CD14-positive monocyte (primary cell): Measurements from ENCODE around the gene PPA1. TPM values are rescaled to one million over a fixed set of nuclear protein-coding genes. Genes with fewer than 3 reads are reported as not detected.

Experiments used
- DNase-seq, 3 donors: peaks; one replicate each; pipeline ENCODE4 v3.0.0-alpha.2; 2011 to 2022
- H2AFZ ChIP-seq: 2 replicates; pipeline ENCODE4 v1.6.0; 2012; ENCODE audit warnings: mild to moderate bottlenecking, low read depth, low read length, inconsistent platforms; ENCODE audit not compliant: insufficient read depth, poor library complexity, severe bottlenecking
- H3K27ac ChIP-seq, 2 donors: 1 replicate in 1 of 2; 2 replicates in 1 of 2; pipeline ENCODE4 v1.5.1; 2012 to 2013; ENCODE audit warnings: low read length in 2 of 2, control low read depth in 1 of 2, inconsistent platforms in 1 of 2, low read depth in 1 of 2, mild to moderate bottlenecking in 1 of 2
- H3K27me3 ChIP-seq, 2 donors: one replicate each; pipeline versions ENCODE4 v1.6.0 to v1.6.1; 2011 to 2013; ENCODE audit warnings: low read length in 2 of 2; ENCODE audit not compliant: control insufficient read depth in 2 of 2, insufficient read depth in 2 of 2
- H3K36me3 ChIP-seq, 2 donors: replicated peaks in 1 of 2; 1 replicate in 1 of 2; 2 replicates in 1 of 2; pipeline versions ENCODE4 v1.5.1 to v1.6.1; 2012 to 2013; ENCODE audit warnings: low read length in 2 of 2, control low read depth in 1 of 2, inconsistent platforms in 1 of 2, mild to moderate bottlenecking in 1 of 2; ENCODE audit not compliant: insufficient read depth in 2 of 2, control insufficient read depth in 1 of 2
- H3K4me1 ChIP-seq, 2 donors: 1 replicate in 1 of 2; 2 replicates in 1 of 2; pipeline versions ENCODE4 v1.5.1 to v1.6.1; 2012 to 2013; ENCODE audit warnings: low read length in 2 of 2, control low read depth in 1 of 2, inconsistent platforms in 1 of 2, mild to moderate bottlenecking in 1 of 2, moderate library complexity in 1 of 2; ENCODE audit not compliant: insufficient read depth in 2 of 2, control insufficient read depth in 1 of 2
- H3K4me2 ChIP-seq: replicated peaks from 2 replicates; pipeline ENCODE3; 2012; ENCODE audit warnings: low read length, moderate library complexity, mild to moderate bottlenecking; ENCODE audit not compliant: poor library complexity, severe bottlenecking; ENCODE audit errors: extremely low read depth
- H3K4me3 ChIP-seq, 3 experiments: fragments of 200-600 bp in 1 of 3; sonication (generic) in 1 of 3; replicated peaks in 1 of 3; 1 replicate in 2 of 3; 2 replicates in 1 of 3; pipeline ENCODE4 v1.5.1; 2011 to 2013; ENCODE audit warnings: low read length in 3 of 3, mild to moderate bottlenecking in 3 of 3, control low read depth in 2 of 3, low read depth in 2 of 3, inconsistent platforms in 1 of 3, moderate library complexity in 1 of 3
- H3K79me2 ChIP-seq: 2 replicates; pipeline ENCODE4 v1.6.0; 2012; ENCODE audit warnings: mild to moderate bottlenecking, control low read depth, inconsistent platforms, low read length, moderate library complexity; ENCODE audit not compliant: insufficient read depth
- H3K9ac ChIP-seq: 2 replicates; pipeline ENCODE4 v1.6.0; 2017; ENCODE audit warnings: low read length, mild to moderate bottlenecking; ENCODE audit not compliant: insufficient read depth, poor library complexity, severe bottlenecking
- H3K9me3 ChIP-seq, 2 donors: replicated peaks in 1 of 2; 1 replicate in 1 of 2; 2 replicates in 1 of 2; pipeline versions ENCODE4 v1.5.1 to v1.6.1; 2012 to 2013; ENCODE audit warnings: low read length in 2 of 2, control low read depth in 1 of 2; ENCODE audit not compliant: control insufficient read depth in 1 of 2, insufficient read depth in 1 of 2
- H4K20me1 ChIP-seq: 2 replicates; pipeline ENCODE4 v1.6.0; 2012; ENCODE audit warnings: mild to moderate bottlenecking, low read length, control low read depth, moderate library complexity; ENCODE audit not compliant: insufficient read depth
- H3K27ac Mint-ChIP-seq, 7 donors: one replicate each; pipeline ENCODE4 v1.8.0; 2020; ENCODE audit warnings: mild to moderate bottlenecking in 7 of 7, mixed read lengths in 7 of 7, moderate library complexity in 6 of 7, inconsistent platforms in 2 of 7
- H3K27me3 Mint-ChIP-seq, 3 donors: one replicate each; pipeline ENCODE4 v1.8.0; 2021 to 2022; ENCODE audit warnings: low read depth in 3 of 3, mild to moderate bottlenecking in 3 of 3, mixed read lengths in 3 of 3, moderate library complexity in 3 of 3, inconsistent platforms in 1 of 3
- H3K36me3 Mint-ChIP-seq, 2 donors: one replicate each; pipeline ENCODE4 v1.8.0; 2020; ENCODE audit warnings: mixed read lengths in 2 of 2, inconsistent platforms in 1 of 2, mild to moderate bottlenecking in 1 of 2
- H3K4me1 Mint-ChIP-seq: one replicate; pipeline ENCODE4 v1.8.0; 2020; ENCODE audit warnings: mild to moderate bottlenecking, mixed read lengths
- H3K4me3 Mint-ChIP-seq, 2 donors: one replicate each; pipeline ENCODE4 v1.8.0; 2020; ENCODE audit warnings: mild to moderate bottlenecking in 2 of 2, mixed read lengths in 2 of 2, moderate library complexity in 1 of 2
- H3K9me3 Mint-ChIP-seq, 7 donors: one replicate each; pipeline ENCODE4 v1.8.0; 2020 to 2022; ENCODE audit warnings: mixed read lengths in 7 of 7, mild to moderate bottlenecking in 6 of 7, moderate library complexity in 6 of 7, inconsistent platforms in 2 of 7
- CTCF ChIP-seq: fragments of 200-600 bp; IDR thresholded peaks from one replicate; pipeline ENCODE4 v1.8.0; 2022; ENCODE audit warnings: antibody characterized with exemption, mild to moderate bottlenecking
- WGBS: methylation state at CpG from one replicate; pipeline ENCODE4 v1.1.5; 2013; ENCODE audit warnings: missing lambda C conversion rate; ENCODE audit not compliant: insufficient coverage; 5-methylcytosine and 5-hydroxymethylcytosine counted together
- intact Hi-C, 2 donors: fragments of 100-400 bp; cut with micrococcal nuclease; formaldehyde crosslinking; loops; one replicate each; pipeline versions ENCODE4 v1.15.0 to v1.15.1; 2023
- polyA plus RNA-seq, 3 donors: library from polyadenylated mRNA; depleted of rRNA in 1 of 3; unstranded in 2 of 3; stranded (reverse) in 1 of 3; fragments of 300-500 nt in 2 of 3; fragments of >200 nt in 1 of 3; fragmentation: Illumina TruSeq in 2 of 3; gene quantifications; 1 replicate in 2 of 3; 2 replicates in 1 of 3; pipeline ENCODE4 v1.2.3, GENCODE V29; 2012 to 2021

The PPA1 gene
- polyA plus RNA-seq, 3 donors = 30.9 to 125 (median 112) TPM

GRCh38 chr10:70193391-70193844 lies 39.8 kb downstream of the PPA1 start:
- Histone ChIP-seq H3K27ac (no peak overlapping the region), H3K4me3 (no peak overlapping the region), H3K4me2 (no peak overlapping the region), H3K9me3 (no peaks in the 10 kb centered on the region), H2AFZ (no peak overlapping the region), H3K4me1 (peaks cover 46 to 56% of the 10 kb centered on the region in 2 donors), H3K79me2 (no peaks in the 10 kb centered on the region), H3K9ac (no peak overlapping the region), H3K36me3 (peaks cover 0 to under 1% of the 10 kb centered on the region in 2 donors), H3K27me3 (no peaks in the 10 kb centered on the region), H4K20me1 (no peaks in the 10 kb centered on the region)
- H3K27ac Mint-ChIP-seq = peak overlapping the region in 4 of 7 donors; percentile 2 to 60 (median 22)
- H3K4me1 Mint-ChIP-seq = peaks cover 57% of the 10 kb centered on the region
- intact Hi-C loops = no loop called here
- H3K9me3 Mint-ChIP-seq = peaks cover 0 to 3% (median 0%) of the 10 kb centered on the region in 7 donors
- H3K4me3 Mint-ChIP-seq = no peak overlapping the region
- no peak for DNase-seq
- no CpG with 5 or more reads among the region's 7 CpGs for WGBS
- H3K27me3 Mint-ChIP-seq = peaks cover 0 to 6% (median 0%) of the 10 kb centered on the region in 3 donors
- TF ChIP-seq CTCF = no peak
- peaks cover 3 to 10% of the 10 kb centered on the region in 2 donors for H3K36me3 Mint-ChIP-seq

DNA sequence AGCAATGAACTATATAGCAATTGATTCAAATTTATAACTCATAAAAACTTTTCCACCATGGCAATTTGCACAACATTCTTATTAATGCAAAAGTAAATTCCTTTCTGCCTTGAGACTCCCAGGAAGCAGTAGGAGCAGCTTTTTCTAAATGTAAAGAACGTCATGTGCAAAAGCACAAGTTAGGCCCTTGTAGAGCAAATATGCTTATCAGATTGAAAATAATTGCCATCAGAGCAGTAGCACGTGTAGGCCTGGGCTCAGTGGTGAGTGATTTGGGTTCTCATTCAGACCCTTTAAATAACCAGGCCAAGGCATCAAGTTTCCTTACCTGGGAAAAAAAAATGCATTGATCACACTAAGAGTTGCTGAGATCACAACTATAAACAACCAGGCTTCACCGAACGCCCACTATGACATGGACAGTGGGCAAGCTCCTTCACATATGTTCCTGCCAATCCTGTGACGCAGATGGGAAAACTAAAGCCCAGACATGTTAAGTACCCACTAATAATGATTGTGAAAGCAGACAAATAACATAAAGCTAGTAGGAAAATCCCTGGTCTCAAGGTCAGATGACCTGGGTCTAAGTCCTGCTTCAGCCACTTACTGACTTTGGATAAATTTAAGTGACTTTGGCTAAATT lies 40.8 kb downstream of the PPA1 start:
- H3K27me3 Mint-ChIP-seq = peaks cover 1 to 5% (median 2%) of the 10 kb centered on the region in 3 donors
- H3K36me3 Mint-ChIP-seq = peaks cover 0 to 5% of the 10 kb centered on the region in 2 donors
- peak overlapping the region in 1 of 3 experiments; percentile 12 for H3K4me3 ChIP-seq
- H3K9ac ChIP-seq = no peak overlapping the region
- H3K4me3 Mint-ChIP-seq = peak overlapping the region in 1 of 2 donors; percentile 21
- H3K9me3 ChIP-seq = no peaks in the 10 kb centered on the region
- H3K4me2 ChIP-seq = peak overlapping the region; percentile 24
- 14% methylated on average over 1 of the region's 5 CpGs for WGBS
- peak overlapping the region in 1 of 2 donors; percentile 35 for H3K27ac ChIP-seq
- H3K4me1 ChIP-seq = peaks cover 49 to 58% of the 10 kb centered on the region in 2 donors
- no peaks in the 10 kb centered on the region for H3K79me2 ChIP-seq
- H2AFZ ChIP-seq = no peak overlapping the region
- peak overlapping the region in 6 of 7 donors; percentile 43 to 87 (median 74) for H3K27ac Mint-ChIP-seq
- no peak for TF ChIP-seq CTCF
- H4K20me1 ChIP-seq = no peaks in the 10 kb centered on the region
- DNase-seq = peak in 1 of 3 donors; percentile 42
- intact Hi-C loops = no loop called here
- no peaks in the 10 kb centered on the region for H3K36me3 ChIP-seq
- H3K27me3 ChIP-seq = no peaks in the 10 kb centered on the region
- peaks cover 54% of the 10 kb centered on the region for H3K4me1 Mint-ChIP-seq
- no peaks in the 10 kb centered on the region for H3K9me3 Mint-ChIP-seq
